Gastroesophageal sphincter (tissue), 3 donors: ENCODE measurements around the gene SACM1L.

Experiments used
- EP300 ChIP-seq: sonication (generic); formaldehyde crosslinking; IDR thresholded peaks from one replicate; pipeline ENCODE4 v1.6.1; 2017; ENCODE audit warnings: antibody characterized with exemption, mild to moderate bottlenecking
- POLR2A ChIP-seq, 2 donors: fragments of 450-650 bp; IDR thresholded peaks; one replicate each; pipeline ENCODE4 v1.6.1; 2017; ENCODE audit warnings: antibody characterized with exemption in 2 of 2, mild to moderate bottlenecking in 2 of 2, moderate library complexity in 1 of 2
- POLR2AphosphoS5 ChIP-seq: sonication (generic); formaldehyde crosslinking; IDR thresholded peaks from one replicate; pipeline ENCODE4 v1.6.1; 2017; ENCODE audit warnings: antibody characterized with exemption
- TF ChIP-seq, protein P1 (sequence below), 4 experiments: fragments of 200-600 bp in 2 of 4; fragments of 450-650 bp in 2 of 4; sonication (generic) in 1 of 4; IDR thresholded peaks; one replicate each; pipeline ENCODE4 v1.5.1; 2017 to 2019; ENCODE audit warnings: antibody characterized with exemption in 4 of 4, mild to moderate bottlenecking in 2 of 4, moderate library complexity in 2 of 4

- TF ChIP-seq, protein P1, sequence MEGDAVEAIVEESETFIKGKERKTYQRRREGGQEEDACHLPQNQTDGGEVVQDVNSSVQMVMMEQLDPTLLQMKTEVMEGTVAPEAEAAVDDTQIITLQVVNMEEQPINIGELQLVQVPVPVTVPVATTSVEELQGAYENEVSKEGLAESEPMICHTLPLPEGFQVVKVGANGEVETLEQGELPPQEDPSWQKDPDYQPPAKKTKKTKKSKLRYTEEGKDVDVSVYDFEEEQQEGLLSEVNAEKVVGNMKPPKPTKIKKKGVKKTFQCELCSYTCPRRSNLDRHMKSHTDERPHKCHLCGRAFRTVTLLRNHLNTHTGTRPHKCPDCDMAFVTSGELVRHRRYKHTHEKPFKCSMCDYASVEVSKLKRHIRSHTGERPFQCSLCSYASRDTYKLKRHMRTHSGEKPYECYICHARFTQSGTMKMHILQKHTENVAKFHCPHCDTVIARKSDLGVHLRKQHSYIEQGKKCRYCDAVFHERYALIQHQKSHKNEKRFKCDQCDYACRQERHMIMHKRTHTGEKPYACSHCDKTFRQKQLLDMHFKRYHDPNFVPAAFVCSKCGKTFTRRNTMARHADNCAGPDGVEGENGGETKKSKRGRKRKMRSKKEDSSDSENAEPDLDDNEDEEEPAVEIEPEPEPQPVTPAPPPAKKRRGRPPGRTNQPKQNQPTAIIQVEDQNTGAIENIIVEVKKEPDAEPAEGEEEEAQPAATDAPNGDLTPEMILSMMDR (IDR thresholded peaks at IDR 0.05): no peak
- no peak for TF ChIP-seq POLR2A (IDR thresholded peaks at IDR 0.05)
- TF ChIP-seq POLR2AphosphoS5: no peak
- TF ChIP-seq EP300: no peak
These were observed 26.7 kb downstream of the SACM1L start for GRCh38 chr3:45715945-45716344.
